Adrenal gland (tissue), 5 donors: ENCODE measurements around the gene DTD1.

Experiments
- CTCF ChIP-seq, 6 experiments: fragments of 450-650 bp in 4 of 6; fragments of 200-600 bp in 2 of 6; sonication (generic) in 1 of 6; IDR thresholded peaks; 1 replicate in 5 of 6; 2 replicates in 1 of 6; pipeline versions ENCODE4 v1.5.1 to v1.8.0; 2016 to 2021; ENCODE audit warnings: antibody characterized with exemption in 6 of 6, mild to moderate bottlenecking in 2 of 6, moderate library complexity in 1 of 6
- POLR2A ChIP-seq, 2 donors: fragments of 450-650 bp; IDR thresholded peaks; one replicate each; pipeline ENCODE4 v1.6.1; 2017; ENCODE audit warnings: antibody characterized with exemption in 2 of 2, mild to moderate bottlenecking in 2 of 2, moderate library complexity in 1 of 2
- donor health status: DM: no; HTN: no; CAD: no.

- TF ChIP-seq CTCF (IDR thresholded peaks at IDR 0.05) (no peak), POLR2A (IDR thresholded peaks at IDR 0.05) (no peak)
These were observed 224.1 kb downstream of the DTD1 start for GRCh38 chr20:18811904-18812303.
